HK-2 (cell line): ENCODE results near the gene ZNF25.
A peak's percentile ranks its signal among the peaks of the same experiment; 100 is the strongest.
"Not testable (repeated sequence)": the region's sequence is repeated elsewhere in the genome, so short reads cannot be mapped to it uniquely, and the experiment has no call there.

ENCODE experiments used
- DNase-seq: peaks from one replicate; pipeline ENCODE4 v3.0.0-alpha.2; 2018; ENCODE audit not compliant: unreplicated experiment

The ZNF25 gene

GRCh38 chr10:37947526-37947925 is 28.9 kb downstream of the ZNF25 start:
- DNase-seq, result peak; percentile 27

- no peak for DNase-seq
These were observed 38.6 kb downstream of the ZNF25 start for GRCh38 chr10:37937864-37938263.

- no peak for DNase-seq
These were observed 41.7 kb downstream of the ZNF25 start for GRCh38 chr10:37934791-37935190.

- DNase-seq, result no peak
These were observed 46.0 kb downstream of the ZNF25 start for GRCh38 chr10:37930423-37930822.

- DNase-seq, result not testable (repeated sequence)
These were observed 68.3 kb downstream of the ZNF25 start for GRCh38 chr10:37908165-37908564.

GRCh38 chr10:37906382-37906781 is 70.1 kb downstream of the ZNF25 start:
- no peak for DNase-seq
